Fibroblast of gingiva (primary cell): ENCODE results near the gene AMMECR1L.
"Not testable (repeated sequence)": the region's sequence is repeated elsewhere in the genome, so short reads cannot be mapped to it uniquely, and the experiment has no call there.

Source experiments
- DNase-seq: peaks from one replicate; pipeline ENCODE4 v3.0.0-alpha.2; 2011; ENCODE audit warnings: low read depth

AMMECR1L gene

DNA sequence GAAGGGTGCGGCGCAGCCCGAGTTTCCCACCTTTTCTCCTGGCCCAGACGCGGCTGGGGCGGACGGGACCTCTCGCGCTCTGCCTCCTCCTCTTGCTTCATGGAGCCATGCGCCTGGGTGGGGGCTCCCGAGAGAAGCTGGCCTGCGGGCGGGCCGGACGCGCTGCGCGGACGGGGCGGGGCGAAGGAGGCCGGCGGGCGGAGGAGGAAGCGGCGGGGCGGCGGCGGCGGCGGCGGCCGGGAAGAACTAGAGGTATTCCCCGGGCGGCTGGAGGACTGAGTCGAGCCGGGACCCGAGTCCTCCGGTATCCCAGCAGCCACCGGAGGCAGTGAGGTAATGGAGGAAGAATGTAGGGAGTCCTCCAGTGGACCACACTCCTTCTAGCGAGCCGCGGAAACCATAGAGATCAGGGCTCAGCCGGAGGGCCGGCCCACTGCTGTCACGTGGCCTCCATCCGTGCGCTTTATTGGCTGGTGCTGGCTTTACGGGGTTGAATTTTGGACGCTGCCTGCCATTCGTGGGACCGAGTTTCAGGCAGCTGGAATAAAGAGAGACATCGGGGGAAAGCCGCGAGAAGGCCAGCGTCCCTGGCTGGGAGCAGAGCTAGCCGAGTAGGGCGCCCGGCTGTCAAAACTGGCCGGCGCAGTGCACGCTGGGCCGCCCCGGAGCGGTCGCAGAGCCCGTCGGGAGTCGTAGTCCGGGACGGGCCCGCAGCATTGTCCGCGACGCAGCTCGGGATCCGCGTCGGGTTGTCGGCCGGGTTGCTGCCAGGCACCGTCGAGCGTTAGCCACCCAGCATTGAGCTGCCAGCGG lies at the start of gene AMMECR1L:
TSS of gene AMMECR1L (minus strand) at position 177 of the 813 bp plus-strand sequence. CDS start 11,722 bp downstream, outside the sequence.
- DNase-seq, result peak; percentile 70

GRCh38 chr2:127935337-127935736 lies 49.6 kb upstream of the AMMECR1L start:
- no peak for DNase-seq

DNA sequence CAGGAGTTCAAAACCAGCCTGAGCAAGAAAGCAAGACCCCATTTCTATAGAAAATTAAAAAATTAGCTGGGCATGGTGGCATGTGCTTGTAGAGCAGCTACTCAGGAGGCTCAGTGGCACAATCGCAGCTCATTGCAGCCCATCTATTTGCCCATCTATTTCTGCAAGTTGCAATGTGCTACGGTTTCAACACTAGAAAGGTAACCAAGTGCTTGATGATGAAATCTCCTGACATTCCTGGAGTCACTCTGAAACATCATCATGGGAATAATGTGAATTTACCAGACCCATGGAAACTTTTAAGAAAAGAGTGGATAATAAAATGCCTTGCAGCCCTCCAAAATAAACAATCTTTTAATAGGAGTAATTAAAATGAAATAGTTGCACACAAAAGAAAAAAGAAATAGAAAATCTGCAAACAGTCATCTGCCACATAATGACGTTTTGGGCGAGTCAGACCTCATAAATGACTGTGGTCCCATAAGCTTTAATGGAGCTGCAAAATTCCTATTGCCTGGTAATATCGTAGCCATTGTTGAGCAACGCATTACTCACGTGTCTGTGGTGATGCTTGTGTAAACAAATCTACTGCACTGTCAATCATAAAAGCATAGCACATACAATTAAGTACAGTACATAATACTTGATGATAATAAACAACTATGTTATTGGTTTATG lies 46.6 kb upstream of the AMMECR1L start:
- DNase-seq, result peak; percentile 55

- no peak for DNase-seq
Observed at GRCh38 chr2:127929449-127929848, 43.7 kb upstream of the AMMECR1L start.

GRCh38 chr2:127927384-127927783 lies 41.6 kb upstream of the AMMECR1L start:
- no peak for DNase-seq

DNA sequence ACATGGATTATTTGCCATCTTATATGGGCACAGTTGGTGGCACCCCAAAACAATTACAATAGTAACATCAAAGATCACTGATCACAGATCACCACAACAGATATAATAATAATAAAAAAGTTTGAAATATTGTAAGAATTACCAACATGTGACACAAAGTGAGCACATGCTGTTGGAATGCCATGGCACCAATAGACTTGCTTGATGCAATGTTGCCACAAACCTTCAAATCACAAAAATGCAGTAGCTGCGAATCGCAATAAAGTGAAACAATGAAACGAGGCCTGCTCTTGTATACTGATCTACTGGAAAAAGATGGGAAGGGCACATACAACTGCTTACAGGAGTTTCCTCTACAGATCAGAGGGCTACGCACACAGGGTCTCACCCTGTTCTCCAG lies 32.2 kb upstream of the AMMECR1L start:
- peak; percentile 22 for DNase-seq

DNA sequence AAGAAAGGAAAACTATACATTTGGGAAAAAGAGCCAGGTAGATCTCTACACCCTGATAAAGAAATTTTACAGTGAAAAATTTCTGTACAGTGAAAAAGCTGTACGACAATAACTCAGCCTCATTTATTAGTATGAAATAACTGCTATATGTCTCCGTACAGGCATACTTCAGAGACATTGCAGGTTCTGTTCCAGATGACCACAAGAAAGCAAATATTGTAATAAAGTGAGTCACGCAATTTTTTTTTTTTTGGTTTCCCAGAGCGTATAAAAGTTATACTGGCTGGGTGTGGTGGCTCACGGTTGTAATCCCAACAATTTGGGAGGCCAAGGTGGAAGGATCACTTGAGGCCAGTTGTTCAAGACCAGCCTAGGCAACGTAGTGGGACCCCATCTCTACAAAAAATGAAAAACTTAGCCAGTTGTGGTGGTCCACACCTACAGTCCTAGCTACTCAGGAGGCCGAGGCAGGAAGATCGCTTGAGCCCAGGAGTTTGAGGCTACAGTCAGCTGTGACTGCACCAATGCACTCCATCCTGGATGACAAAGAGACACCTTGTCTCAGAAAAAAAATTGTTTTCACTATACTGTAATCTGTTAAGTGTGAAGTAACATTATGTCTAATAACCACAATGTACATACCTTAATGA lies 28.2 kb upstream of the AMMECR1L start:
- no peak for DNase-seq

- no peak for DNase-seq
Observed at GRCh38 chr2:127911737-127912136, 26.0 kb upstream of the AMMECR1L start.

GRCh38 chr2:127910415-127910814 lies 24.7 kb upstream of the AMMECR1L start:
- DNase-seq, result no peak

DNA sequence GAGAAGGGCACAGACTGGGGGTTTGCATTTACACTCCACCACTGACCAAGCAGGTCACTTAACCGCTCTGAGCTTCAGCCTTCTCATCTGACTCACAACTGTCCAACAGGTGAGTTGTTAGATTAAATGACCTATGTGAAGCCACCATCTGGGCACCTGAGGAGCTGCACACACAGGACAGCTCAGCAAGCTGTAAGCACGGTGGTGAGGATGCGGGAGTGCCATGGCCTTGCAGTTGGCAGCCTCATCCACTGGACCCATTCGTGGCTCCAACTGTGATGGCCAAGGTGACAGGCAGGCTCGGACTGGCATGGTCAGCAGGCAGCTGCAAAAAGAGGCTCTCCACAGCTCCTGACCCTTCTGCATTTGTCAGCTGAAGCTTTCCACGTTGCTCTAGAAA lies 23.3 kb upstream of the AMMECR1L start:
- DNase-seq, result no peak

- not testable (repeated sequence) for DNase-seq
Observed at GRCh38 chr2:127907733-127908400, 22.1 kb upstream of the AMMECR1L start.

GRCh38 chr2:127906206-127906926 lies 20.6 kb upstream of the AMMECR1L start:
- no peak for DNase-seq

- peak; percentile 37 for DNase-seq
Observed at GRCh38 chr2:127901339-127902056, 15.7 kb upstream of the AMMECR1L start.

DNA sequence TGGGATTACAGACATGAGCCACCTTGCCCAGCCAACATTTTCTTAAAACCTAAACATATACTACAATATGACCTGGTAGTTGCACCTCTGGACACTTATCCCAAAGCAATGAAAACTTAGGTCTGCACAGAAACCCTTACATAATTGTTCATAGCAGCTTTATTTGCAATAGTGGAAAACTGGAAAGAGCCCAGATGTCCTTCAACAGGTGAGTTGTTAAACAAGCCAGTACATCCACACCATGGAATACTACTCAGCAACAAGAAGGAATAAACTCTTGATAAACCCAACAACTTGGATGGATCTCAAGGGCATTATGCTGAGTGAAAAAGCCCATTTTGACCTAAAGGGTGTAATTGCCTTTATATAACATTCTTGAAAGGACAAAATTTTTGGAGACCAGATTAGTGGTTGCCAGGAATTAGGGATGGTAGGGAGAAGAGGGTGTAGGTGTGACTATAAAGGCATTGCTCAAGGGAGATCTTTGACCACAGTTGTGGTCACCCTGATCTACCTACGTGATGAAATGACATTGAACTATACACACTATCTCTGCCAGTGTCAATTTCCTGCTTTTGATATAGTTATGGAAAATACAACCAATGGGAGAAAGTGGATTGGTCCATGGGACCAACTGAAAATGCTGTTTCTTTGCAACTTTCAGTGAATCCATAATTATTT lies 11.9 kb upstream of the AMMECR1L start:
- no peak for DNase-seq

DNA sequence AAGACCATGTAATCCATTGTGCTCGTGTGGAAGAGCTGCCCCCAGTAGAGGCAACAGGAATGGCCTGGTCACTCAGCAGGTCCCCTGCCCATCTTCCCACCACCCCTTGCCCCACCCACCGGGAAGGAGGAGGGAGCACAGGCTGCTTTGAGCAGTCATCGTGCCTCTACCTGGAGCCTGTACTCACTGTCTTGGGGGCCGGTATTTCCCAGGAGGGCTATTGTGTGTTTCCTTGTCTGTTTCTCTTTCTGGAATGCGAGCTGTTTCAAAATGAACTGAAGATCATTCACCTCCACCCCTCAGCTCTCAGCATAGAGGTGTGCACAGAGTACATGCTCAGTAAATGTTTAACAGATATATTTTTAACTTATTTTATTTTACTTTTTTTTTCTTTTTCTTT lies 7.7 kb upstream of the AMMECR1L start:
- no peak for DNase-seq

DNA sequence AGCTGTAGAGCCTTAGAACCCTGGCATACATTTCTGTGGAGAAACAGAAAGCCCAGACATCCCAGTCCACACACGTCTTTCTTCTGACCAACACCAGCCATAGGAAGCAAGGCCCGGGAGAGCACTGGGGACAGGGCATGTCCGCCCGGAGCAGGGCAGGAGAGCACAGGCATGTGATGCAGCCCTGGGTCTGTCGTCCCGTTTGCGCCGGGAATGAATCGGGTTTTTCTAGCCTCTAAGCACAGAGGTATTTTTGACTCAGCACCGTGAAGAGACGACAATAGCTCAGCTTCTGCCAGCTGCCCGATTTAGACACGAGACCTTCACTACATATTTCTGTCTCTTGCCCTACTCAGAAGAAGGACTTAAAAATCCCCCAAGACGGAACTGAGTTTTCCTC lies 7.3 kb upstream of the AMMECR1L start:
- DNase-seq, result no peak

GRCh38 chr2:127891811-127892210 lies 6.1 kb upstream of the AMMECR1L start:
- DNase-seq, result no peak

DNA sequence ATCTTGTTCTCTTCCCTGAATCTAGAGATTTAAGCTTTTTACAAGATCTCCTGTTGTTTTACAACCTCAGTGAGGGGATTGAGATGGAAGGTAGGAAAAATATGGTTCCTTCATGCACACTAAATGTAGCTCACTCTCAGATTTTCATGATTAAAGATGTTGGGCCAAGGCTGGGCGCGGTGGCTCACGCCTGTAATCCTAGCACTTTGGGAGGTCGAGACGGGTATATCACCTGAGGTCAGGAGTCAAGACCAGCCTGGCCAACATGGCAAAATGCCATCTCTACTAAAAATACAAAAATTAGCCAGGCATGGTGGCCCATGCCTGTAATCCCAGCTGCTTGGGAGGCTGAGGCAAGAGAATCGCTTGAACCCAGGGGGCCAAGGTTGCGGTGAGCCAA lies 5.0 kb upstream of the AMMECR1L start:
- DNase-seq, result not testable (repeated sequence)

DNA sequence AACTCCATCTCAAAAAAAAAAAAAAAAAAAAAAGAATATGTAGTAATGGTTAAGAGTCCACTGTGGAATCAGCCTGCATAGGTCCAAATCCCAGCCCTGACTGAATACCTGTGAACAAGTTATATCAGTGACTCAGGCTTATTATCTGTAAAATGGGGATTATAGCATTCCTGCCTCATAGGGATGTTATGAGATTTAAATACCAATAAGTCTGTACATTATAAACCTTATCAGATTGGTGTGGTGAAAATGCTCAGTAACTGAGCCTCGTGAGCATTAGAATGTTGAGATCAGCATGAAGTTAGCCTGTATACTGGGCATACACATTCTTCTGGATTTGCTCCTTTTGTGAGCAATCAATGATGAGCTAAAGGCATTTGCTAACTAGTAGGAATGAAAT lies 3.0 kb upstream of the AMMECR1L start:
- no peak for DNase-seq

DNA sequence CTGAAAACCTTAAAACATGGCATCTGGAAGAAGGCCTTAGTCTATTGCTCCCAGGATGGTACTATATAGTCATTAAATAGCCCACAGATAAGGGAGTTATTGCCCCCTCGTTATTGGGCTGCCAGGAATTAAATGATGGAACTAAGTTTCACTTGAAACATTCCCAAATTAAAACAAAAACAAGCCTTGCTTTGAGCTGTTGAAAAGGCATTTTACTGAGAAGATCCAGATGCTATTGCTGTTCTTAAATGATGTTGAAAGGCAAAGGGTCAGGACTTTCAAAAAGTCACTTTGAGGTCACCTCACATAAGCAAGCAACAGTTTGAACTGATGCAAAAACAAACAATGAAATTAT lies 2.0 kb upstream of the AMMECR1L start:
- DNase-seq, result peak; percentile 13
